K562 (cell line): ENCODE results near the gene DDX5. TPM values are rescaled to one million over a fixed set of nuclear protein-coding genes. Genes with fewer than 3 reads are reported as not detected.

Experiments used
- GTF2E2 ChIP-seq: fragments of 200-800 bp; sonication (Bioruptor generic); IDR thresholded peaks from 2 replicates; pipeline ENCODE4 v1.6.1; 2016; ENCODE audit warnings: missing genetic modification characterization, missing compliant biosample characterization
- HMG20A ChIP-seq: fragments of 450-650 bp; formaldehyde crosslinking; conservative IDR thresholded peaks from 2 replicates; pipeline ENCODE4 v1.4.0; 2020; ENCODE audit warnings: mild to moderate bottlenecking, mixed read lengths
- MAFF ChIP-seq: IDR thresholded peaks from 2 replicates; pipeline ENCODE4 v1.6.1; 2012; ENCODE audit warnings: low read length, improper control_type of control experiment
- MEIS2 ChIP-seq: fragments of 450-650 bp; IDR thresholded peaks from 2 replicates; pipeline ENCODE4 v1.6.1; 2014; ENCODE audit warnings: mild to moderate bottlenecking; ENCODE audit not compliant: partially characterized antibody
- POLR2AphosphoS2 ChIP-seq: IDR thresholded peaks from 2 replicates; pipeline ENCODE4 v1.6.1; 2012; ENCODE audit warnings: low read length, improper control_type of control experiment
- POLR3G ChIP-seq: IDR thresholded peaks from 2 replicates; pipeline ENCODE4 v1.6.1; 2011; ENCODE audit not compliant: insufficient read length, insufficient replicate concordance; ENCODE audit errors: extremely low read depth
- PRMT5 ChIP-seq: sonication (generic); formaldehyde crosslinking; IDR thresholded peaks from 2 replicates; pipeline ENCODE4 v1.5.0; 2020; ENCODE audit warnings: missing genetic modification reagents
- RAD21 ChIP-seq, 2 experiments: fragments of 250-450 bp in 1 of 2; fragments of 450-650 bp in 1 of 2; sonication (Bioruptor Pico) in 1 of 2; formaldehyde crosslinking in 1 of 2; IDR thresholded peaks in 1 of 2; conservative IDR thresholded peaks in 1 of 2; 2 replicates each; pipeline versions ENCODE4 v1.4.0 to v1.8.0; 2020 to 2022; ENCODE audit warnings: mild to moderate bottlenecking in 2 of 2, moderate library complexity in 1 of 2
- RBM39 ChIP-seq: fragments of 200-400 bp; formaldehyde crosslinking; optimal IDR thresholded peaks from 2 replicates; pipeline ENCODE3; 2018; ENCODE audit warnings: low read depth, low read length
- RFX1 ChIP-seq: fragments of 450-650 bp; IDR thresholded peaks from 2 replicates; pipeline ENCODE4 v1.6.1; 2016; ENCODE audit warnings: mild to moderate bottlenecking, moderate library complexity
- TCF3 ChIP-seq: sonication (generic); formaldehyde crosslinking; IDR thresholded peaks from 2 replicates; pipeline ENCODE4 v1.4.0; 2020; ENCODE audit warnings: mild to moderate bottlenecking, missing genetic modification reagents
- ZBTB8A ChIP-seq: fragments of 450-650 bp; IDR thresholded peaks from 2 replicates; pipeline ENCODE4 v1.6.1; 2018; ENCODE audit warnings: mild to moderate bottlenecking, moderate library complexity; ENCODE audit not compliant: partially characterized antibody
- ZNF12 ChIP-seq: sonication (generic); formaldehyde crosslinking; IDR thresholded peaks from 2 replicates; pipeline ENCODE4 v1.4.0; 2020; ENCODE audit warnings: mild to moderate bottlenecking, missing genetic modification reagents
- ZNF217 ChIP-seq: sonication (generic); formaldehyde crosslinking; IDR thresholded peaks from 2 replicates; pipeline ENCODE4 v1.8.0; 2022; ENCODE audit warnings: mild to moderate bottlenecking, missing genetic modification reagents
- polyA plus RNA-seq, 8 experiments: library from polyadenylated mRNA; depleted of rRNA in 4 of 8; stranded (reverse) in 5 of 8; unstranded in 3 of 8; fragments of >200 nt; fragmentation: Nextera tagmentation in 2 of 8; fragmentation: Illumina TruSeq in 1 of 8; extraction: Ambion mirVana in 2 of 8; extraction: Trizol in 1 of 8; gene quantifications; 2 replicates each; pipeline versions ENCODE4 v1.2.1 to v1.2.3, GENCODE V29; 2011 to 2014; ENCODE audit warnings: inconsistent platforms in 1 of 8, missing spikeins in 1 of 8
- total RNA-seq, 7 experiments: library from RNA; depleted of rRNA in 6 of 7; stranded (reverse); fragments of >200 nt in 6 of 7; fragmentation: Illumina TruSeq in 2 of 7; extraction: Trizol in 2 of 7; gene quantifications; 2 replicates each; pipeline versions ENCODE4 v1.2.1 to v1.2.3, GENCODE V29; 2011 to 2021; ENCODE audit warnings: low replicate concordance in 1 of 7
- TF ChIP-seq, protein P1 (sequence below): sonication (generic); formaldehyde crosslinking; IDR thresholded peaks from 2 replicates; pipeline ENCODE4 v1.9.0; 2022; ENCODE audit warnings: mild to moderate bottlenecking, missing genetic modification reagents
- TF ChIP-seq, protein P2 (sequence below): sonication (generic); formaldehyde crosslinking; IDR thresholded peaks from 2 replicates; pipeline ENCODE4 v1.4.0; 2020; ENCODE audit warnings: mild to moderate bottlenecking, missing genetic modification reagents
- TF ChIP-seq, protein P3 (sequence below): IDR thresholded peaks from 2 replicates; pipeline ENCODE4 v1.6.1; 2016; ENCODE audit warnings: missing genetic modification characterization, missing compliant biosample characterization
- TF ChIP-seq, protein P4 (sequence below): fragments of 450-650 bp; IDR thresholded peaks from 2 replicates; pipeline ENCODE4 v1.6.1; 2016; ENCODE audit warnings: borderline replicate concordance

The DDX5 gene
- total and polyA plus RNA-seq, 9 of the 15 experiments (the other 6 are each of a cell fraction or from before 2014, with no cell fraction given): 306 to 1,639 (median 604) TPM

DNA sequence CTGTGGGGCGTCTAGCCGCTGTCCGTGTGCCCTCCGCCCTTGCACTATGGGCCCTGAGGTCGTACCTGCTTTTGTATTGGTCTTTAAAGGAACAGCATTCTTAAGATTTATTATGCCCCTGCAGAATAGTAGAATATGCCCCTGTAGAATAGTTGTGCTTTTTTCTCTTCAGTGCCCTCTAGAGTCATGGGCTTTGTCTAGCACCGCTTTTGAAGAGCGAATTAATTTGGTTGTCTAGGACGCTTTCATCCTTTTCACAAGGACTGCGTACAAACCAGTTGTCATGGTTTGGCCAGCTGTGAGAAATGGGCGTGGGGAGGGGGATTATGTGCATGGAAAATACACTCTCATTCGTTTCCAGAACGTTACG lies 1.3 kb upstream of the DDX5 start (continued):
- TF ChIP-seq GTF2E2 (tag): no peak
- TF ChIP-seq TCF3 (CRISPR knock-in tag): 0 out of 2 replicates have a peak, but pooled peaks have one; percentile 11
- TF ChIP-seq, protein P1, sequence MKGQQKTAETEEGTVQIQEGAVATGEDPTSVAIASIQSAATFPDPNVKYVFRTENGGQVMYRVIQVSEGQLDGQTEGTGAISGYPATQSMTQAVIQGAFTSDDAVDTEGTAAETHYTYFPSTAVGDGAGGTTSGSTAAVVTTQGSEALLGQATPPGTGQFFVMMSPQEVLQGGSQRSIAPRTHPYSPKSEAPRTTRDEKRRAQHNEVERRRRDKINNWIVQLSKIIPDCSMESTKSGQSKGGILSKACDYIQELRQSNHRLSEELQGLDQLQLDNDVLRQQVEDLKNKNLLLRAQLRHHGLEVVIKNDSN (CRISPR knock-in tag): no peak
- peak; percentile 73 for TF ChIP-seq RFX1
- no peak for TF ChIP-seq POLR3G
- TF ChIP-seq HMG20A (CRISPR knock-in tag): no peak
- 0 out of 2 replicates have a peak, but pooled peaks have one; percentile 3 for TF ChIP-seq ZNF12
- peak; percentile 8 for TF ChIP-seq MEIS2
- TF ChIP-seq POLR2AphosphoS2: no peak
- TF ChIP-seq, protein P2, sequence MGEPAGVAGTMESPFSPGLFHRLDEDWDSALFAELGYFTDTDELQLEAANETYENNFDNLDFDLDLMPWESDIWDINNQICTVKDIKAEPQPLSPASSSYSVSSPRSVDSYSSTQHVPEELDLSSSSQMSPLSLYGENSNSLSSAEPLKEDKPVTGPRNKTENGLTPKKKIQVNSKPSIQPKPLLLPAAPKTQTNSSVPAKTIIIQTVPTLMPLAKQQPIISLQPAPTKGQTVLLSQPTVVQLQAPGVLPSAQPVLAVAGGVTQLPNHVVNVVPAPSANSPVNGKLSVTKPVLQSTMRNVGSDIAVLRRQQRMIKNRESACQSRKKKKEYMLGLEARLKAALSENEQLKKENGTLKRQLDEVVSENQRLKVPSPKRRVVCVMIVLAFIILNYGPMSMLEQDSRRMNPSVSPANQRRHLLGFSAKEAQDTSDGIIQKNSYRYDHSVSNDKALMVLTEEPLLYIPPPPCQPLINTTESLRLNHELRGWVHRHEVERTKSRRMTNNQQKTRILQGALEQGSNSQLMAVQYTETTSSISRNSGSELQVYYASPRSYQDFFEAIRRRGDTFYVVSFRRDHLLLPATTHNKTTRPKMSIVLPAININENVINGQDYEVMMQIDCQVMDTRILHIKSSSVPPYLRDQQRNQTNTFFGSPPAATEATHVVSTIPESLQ (CRISPR knock-in tag): 0 out of 2 replicates have a peak, but pooled peaks have one; percentile 78
- TF ChIP-seq RBM39: peak; percentile 13
- TF ChIP-seq, protein P3, sequence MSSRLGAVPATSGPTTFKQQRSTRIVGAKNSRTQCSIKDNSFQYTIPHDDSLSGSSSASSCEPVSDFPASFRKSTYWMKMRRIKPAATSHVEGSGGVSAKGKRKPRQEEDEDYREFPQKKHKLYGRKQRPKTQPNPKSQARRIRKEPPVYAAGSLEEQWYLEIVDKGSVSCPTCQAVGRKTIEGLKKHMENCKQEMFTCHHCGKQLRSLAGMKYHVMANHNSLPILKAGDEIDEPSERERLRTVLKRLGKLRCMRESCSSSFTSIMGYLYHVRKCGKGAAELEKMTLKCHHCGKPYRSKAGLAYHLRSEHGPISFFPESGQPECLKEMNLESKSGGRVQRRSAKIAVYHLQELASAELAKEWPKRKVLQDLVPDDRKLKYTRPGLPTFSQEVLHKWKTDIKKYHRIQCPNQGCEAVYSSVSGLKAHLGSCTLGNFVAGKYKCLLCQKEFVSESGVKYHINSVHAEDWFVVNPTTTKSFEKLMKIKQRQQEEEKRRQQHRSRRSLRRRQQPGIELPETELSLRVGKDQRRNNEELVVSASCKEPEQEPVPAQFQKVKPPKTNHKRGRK (tag): no peak
- TF ChIP-seq PRMT5: no peak
- TF ChIP-seq, protein P4, sequence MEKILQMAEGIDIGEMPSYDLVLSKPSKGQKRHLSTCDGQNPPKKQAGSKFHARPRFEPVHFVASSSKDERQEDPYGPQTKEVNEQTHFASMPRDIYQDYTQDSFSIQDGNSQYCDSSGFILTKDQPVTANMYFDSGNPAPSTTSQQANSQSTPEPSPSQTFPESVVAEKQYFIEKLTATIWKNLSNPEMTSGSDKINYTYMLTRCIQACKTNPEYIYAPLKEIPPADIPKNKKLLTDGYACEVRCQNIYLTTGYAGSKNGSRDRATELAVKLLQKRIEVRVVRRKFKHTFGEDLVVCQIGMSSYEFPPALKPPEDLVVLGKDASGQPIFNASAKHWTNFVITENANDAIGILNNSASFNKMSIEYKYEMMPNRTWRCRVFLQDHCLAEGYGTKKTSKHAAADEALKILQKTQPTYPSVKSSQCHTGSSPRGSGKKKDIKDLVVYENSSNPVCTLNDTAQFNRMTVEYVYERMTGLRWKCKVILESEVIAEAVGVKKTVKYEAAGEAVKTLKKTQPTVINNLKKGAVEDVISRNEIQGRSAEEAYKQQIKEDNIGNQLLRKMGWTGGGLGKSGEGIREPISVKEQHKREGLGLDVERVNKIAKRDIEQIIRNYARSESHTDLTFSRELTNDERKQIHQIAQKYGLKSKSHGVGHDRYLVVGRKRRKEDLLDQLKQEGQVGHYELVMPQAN: peak; percentile 86
- no peak for TF ChIP-seq ZNF217 (CRISPR knock-in tag)
- peak; percentile 20 to 21; a peak in 2 of 4 replicates for TF ChIP-seq RAD21 (CRISPR knock-in tag; conservative IDR thresholded peaks at IDR 0.05 in 1 of 2, IDR thresholded peaks at IDR 0.05 in 1 of 2)
- no peak for TF ChIP-seq MAFF
- no peak for TF ChIP-seq ZBTB8A
